Ishikawa (cell line): ENCODE measurements around the gene CPT1C.
A peak's percentile ranks its signal among the peaks of the same experiment; 100 is the strongest.

Experiments used
- CEBPB ChIP-seq: IDR thresholded peaks from 2 replicates; pipeline ENCODE4 v1.6.1; 2012
- CREB1 ChIP-seq: IDR thresholded peaks from 2 replicates; pipeline ENCODE4 v1.6.1; 2012; ENCODE audit warnings: low read depth
- EGR1 ChIP-seq: IDR thresholded peaks from 2 replicates; pipeline ENCODE4 v1.6.1; 2012
- EP300 ChIP-seq: IDR thresholded peaks from 2 replicates; pipeline ENCODE4 v1.6.1; 2012; ENCODE audit warnings: borderline replicate concordance
- FOXM1 ChIP-seq: IDR thresholded peaks from 2 replicates; pipeline ENCODE4 v1.6.1; 2012; ENCODE audit warnings: low read depth, borderline replicate concordance
- NFIC ChIP-seq: IDR thresholded peaks from 2 replicates; pipeline ENCODE4 v1.6.1; 2012
- RAD21 ChIP-seq: IDR thresholded peaks from 2 replicates; pipeline ENCODE4 v1.6.1; 2012; ENCODE audit warnings: low read depth
- TAF1 ChIP-seq: IDR thresholded peaks from 2 replicates; pipeline ENCODE4 v1.6.1; 2012; ENCODE audit warnings: low read depth, mild to moderate bottlenecking
- TCF12 ChIP-seq: IDR thresholded peaks from 2 replicates; pipeline ENCODE4 v1.6.1; 2012; ENCODE audit warnings: low read depth
- TEAD4 ChIP-seq: IDR thresholded peaks from 2 replicates; pipeline ENCODE4 v1.6.1; 2012
- YY1 ChIP-seq: IDR thresholded peaks from 2 replicates; pipeline ENCODE4 v1.6.1; 2012; ENCODE audit warnings: low read depth
- ZBTB7A ChIP-seq: IDR thresholded peaks from 2 replicates; pipeline ENCODE4 v1.6.1; 2012; ENCODE audit warnings: low read depth
- TF ChIP-seq, protein P1 (sequence below): IDR thresholded peaks from 2 replicates; pipeline ENCODE4 v1.6.1; 2012
- TF ChIP-seq, protein P2 (sequence below): IDR thresholded peaks from 2 replicates; pipeline ENCODE4 v1.6.1; 2012
- TF ChIP-seq, protein P3 (sequence below): IDR thresholded peaks from 2 replicates; pipeline ENCODE4 v1.6.1; 2012; ENCODE audit warnings: low read depth, mild to moderate bottlenecking

The CPT1C gene

DNA sequence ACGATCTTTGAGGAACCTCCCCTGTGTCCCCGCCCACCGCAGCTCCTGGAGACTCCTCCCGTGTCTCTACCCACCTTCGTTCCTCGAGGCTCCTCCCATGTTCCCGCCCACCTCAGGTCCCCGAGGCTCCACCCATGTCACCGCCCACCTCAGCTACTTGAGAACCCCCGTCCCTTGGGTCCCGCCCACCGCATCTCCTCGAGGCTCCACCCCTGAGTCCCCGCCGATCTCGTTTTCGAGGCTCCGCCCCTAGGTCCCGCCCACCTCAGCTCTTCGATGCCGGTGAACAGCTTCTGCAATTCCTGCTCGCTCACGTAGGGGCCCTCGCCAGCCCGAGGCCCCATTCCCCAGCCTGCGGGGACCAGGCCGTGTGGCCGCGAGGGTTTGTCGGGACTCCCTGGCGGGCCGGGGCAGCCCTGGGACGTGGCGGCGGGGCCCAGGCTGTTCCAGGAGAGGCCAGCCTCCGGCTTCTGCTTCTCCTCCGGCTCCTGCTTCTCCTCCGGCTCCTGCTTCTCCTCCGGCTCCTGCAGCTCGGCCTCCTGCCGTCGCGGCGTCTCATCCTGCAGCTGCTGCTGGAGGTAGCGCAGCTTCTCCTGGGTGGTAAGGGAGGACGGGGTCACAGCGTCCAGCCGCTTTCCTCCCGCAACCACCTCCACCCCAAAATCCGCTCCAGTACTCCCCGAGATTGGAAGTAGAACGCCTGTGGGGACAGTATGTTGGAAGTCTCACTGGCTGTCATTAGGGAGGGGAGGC lies 55.5 kb downstream of the CPT1C start:
- TF ChIP-seq YY1 (no peak), TCF12 (no peak), CREB1 (no peak)
- TF ChIP-seq, protein P1, sequence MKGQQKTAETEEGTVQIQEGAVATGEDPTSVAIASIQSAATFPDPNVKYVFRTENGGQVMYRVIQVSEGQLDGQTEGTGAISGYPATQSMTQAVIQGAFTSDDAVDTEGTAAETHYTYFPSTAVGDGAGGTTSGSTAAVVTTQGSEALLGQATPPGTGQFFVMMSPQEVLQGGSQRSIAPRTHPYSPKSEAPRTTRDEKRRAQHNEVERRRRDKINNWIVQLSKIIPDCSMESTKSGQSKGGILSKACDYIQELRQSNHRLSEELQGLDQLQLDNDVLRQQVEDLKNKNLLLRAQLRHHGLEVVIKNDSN, result no peak
- TF ChIP-seq, protein P2, sequence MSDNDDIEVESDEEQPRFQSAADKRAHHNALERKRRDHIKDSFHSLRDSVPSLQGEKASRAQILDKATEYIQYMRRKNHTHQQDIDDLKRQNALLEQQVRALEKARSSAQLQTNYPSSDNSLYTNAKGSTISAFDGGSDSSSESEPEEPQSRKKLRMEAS, result peak; percentile 94

DNA sequence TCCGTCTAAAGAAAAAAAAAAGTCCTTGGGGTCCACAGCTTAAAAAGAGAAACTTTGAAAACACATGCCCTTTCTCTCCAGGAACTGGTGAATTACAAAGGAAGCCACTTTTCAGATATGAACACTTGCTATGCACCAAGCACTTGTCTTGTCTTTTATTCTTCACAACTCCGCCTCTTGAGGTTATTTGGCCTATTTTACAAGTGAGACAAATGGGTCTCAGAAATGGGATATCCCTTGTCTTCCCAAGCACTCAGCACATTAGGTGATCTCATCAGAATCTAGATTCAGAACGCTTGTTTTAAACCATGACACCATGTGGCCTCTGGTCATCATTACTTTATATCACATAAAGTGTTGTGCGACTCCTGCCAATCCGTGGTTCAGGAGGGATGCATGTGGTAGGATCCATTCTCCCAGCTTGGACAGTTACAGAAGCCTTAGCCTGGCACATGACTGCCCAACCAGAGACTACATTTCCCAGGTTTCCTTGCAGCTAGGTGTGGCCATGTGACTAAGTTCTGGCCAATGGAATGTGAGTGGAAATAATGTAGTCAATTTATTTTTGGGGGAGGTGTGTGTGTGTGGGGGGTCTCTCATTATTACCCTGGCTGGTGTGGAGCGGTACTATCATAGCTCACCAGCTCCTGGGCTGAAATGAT lies 58.3 kb downstream of the CPT1C start:
- TF ChIP-seq, protein P1, result peak; percentile 96
- TF ChIP-seq TAF1, result no peak

DNA sequence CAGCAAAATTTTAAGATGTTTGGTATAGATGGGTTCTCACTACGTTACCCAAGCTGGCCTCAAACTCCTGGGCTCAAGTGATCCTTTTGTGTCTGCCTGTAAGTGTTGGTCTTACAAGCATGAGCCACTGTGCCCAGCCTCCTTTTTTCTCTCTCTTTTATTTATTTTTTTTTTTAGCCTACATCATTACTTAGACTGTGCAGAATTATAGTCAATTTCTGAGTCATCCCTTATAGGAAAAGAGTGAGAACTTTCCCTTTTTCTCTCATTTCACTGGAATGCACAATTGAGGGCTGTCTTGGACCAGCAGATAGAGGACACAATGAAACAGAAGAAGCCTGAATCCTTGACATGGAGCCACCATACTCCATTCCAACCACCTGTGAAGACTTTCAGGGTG lies 58.9 kb downstream of the CPT1C start:
- TF ChIP-seq TEAD4, result no peak
- TF ChIP-seq CEBPB, result no peak
- TF ChIP-seq TAF1, result no peak
- TF ChIP-seq CREB1, result no peak
- TF ChIP-seq EP300, result no peak
- TF ChIP-seq RAD21, result no peak
- TF ChIP-seq TCF12, result no peak

- no peak for TF ChIP-seq TEAD4
- TF ChIP-seq TAF1, result no peak
- no peak for TF ChIP-seq ZBTB7A
- no peak for TF ChIP-seq CEBPB
- no peak for TF ChIP-seq EGR1
- no peak for TF ChIP-seq YY1
- TF ChIP-seq RAD21, result no peak
- TF ChIP-seq, protein P1, result no peak
- TF ChIP-seq NFIC, result no peak
- TF ChIP-seq CREB1, result no peak
- TF ChIP-seq, protein P2, result no peak
Observed at GRCh38 chr19:49752701-49753100, 61.8 kb downstream of the CPT1C start.

GRCh38 chr19:49755956-49756355 lies 65.0 kb downstream of the CPT1C start:
- TF ChIP-seq TCF12 (no peak), TEAD4 (no peak), ZBTB7A (no peak), FOXM1 (no peak), CEBPB (no peak), TAF1 (no peak)
- TF ChIP-seq, protein P1, result no peak
- TF ChIP-seq, protein P2, result no peak

- no peak for TF ChIP-seq FOXM1
- TF ChIP-seq, protein P2, result no peak
- no peak for TF ChIP-seq YY1
- TF ChIP-seq, protein P1, result no peak
- TF ChIP-seq CREB1, result no peak
- no peak for TF ChIP-seq CEBPB
- TF ChIP-seq NFIC, result no peak
- no peak for TF ChIP-seq TEAD4
- no peak for TF ChIP-seq TAF1
Observed at GRCh38 chr19:49758292-49758691, 67.4 kb downstream of the CPT1C start.

DNA sequence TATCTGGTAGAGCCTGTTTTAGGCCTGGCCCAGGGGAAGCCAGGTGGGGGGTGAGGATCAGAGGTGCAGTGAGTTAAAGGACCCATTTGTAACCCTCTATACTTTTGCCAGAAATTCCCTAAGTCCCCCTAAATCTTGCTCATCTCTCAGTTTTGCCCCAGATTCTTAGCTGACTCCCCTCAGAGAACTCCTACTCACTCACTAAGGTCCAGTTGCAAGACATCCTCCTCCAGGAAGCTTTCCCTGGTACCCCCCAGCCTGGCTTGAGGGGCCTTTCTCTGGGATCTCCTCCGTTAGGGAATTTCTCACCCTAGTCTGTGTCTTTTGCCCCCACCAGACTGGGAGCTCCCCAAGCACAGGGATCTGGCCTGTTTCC lies 70.3 kb downstream of the CPT1C start:
- TF ChIP-seq, protein P2, result no peak
- TF ChIP-seq YY1 (no peak), NFIC (no peak), EGR1 (no peak), TCF12 (no peak), EP300 (no peak), RAD21 (no peak), CEBPB (no peak), CREB1 (no peak), TAF1 (no peak), TEAD4 (no peak)
- TF ChIP-seq, protein P3, sequence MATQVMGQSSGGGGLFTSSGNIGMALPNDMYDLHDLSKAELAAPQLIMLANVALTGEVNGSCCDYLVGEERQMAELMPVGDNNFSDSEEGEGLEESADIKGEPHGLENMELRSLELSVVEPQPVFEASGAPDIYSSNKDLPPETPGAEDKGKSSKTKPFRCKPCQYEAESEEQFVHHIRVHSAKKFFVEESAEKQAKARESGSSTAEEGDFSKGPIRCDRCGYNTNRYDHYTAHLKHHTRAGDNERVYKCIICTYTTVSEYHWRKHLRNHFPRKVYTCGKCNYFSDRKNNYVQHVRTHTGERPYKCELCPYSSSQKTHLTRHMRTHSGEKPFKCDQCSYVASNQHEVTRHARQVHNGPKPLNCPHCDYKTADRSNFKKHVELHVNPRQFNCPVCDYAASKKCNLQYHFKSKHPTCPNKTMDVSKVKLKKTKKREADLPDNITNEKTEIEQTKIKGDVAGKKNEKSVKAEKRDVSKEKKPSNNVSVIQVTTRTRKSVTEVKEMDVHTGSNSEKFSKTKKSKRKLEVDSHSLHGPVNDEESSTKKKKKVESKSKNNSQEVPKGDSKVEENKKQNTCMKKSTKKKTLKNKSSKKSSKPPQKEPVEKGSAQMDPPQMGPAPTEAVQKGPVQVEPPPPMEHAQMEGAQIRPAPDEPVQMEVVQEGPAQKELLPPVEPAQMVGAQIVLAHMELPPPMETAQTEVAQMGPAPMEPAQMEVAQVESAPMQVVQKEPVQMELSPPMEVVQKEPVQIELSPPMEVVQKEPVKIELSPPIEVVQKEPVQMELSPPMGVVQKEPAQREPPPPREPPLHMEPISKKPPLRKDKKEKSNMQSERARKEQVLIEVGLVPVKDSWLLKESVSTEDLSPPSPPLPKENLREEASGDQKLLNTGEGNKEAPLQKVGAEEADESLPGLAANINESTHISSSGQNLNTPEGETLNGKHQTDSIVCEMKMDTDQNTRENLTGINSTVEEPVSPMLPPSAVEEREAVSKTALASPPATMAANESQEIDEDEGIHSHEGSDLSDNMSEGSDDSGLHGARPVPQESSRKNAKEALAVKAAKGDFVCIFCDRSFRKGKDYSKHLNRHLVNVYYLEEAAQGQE, result no peak
- TF ChIP-seq, protein P1, result no peak
